ENCODE results near the gene ASXL1.

DNA sequence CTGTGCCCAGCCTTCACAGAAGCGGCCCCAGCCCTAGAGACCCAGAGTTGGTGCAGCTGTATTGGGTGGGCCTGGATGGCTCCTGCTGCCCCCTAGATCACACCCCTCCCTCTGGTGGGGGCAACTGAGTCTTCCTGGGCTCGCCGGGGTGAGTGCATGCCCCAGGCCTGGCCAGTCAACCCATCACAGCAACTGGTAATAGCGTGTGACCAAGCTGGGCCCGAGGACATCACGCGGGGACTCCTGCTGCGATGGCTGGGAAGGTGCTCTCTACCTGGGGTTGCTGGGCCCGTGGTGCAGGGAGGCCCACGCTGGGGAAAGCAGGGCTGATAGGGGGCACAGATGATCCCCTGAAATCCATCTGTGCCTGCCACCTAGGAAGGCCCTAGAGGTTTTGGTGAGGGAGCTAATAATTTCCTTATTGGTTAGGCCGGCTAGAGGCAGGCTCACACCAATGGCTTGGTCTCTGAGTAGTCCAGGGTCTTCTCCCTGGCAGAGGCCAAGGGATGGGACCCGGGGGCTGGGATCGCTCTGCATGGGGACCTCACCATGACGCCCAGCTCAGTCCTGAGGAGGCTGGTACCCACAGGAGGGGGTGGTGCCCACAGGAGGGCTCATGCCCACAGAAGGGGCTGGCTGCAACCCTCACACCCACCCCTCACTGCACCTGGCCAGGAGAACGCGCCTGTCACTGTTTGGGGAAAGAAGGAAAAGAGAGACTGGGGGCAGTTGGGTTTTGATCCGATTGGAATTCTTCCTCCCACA lies 103.9 kb downstream of the ASXL1 start:
- TF ChIP-seq POLR2A (IDR thresholded peaks at IDR 0.05) (no peak), EP300 (IDR thresholded peaks at IDR 0.05) (no peak)
- TF ChIP-seq, protein P1, sequence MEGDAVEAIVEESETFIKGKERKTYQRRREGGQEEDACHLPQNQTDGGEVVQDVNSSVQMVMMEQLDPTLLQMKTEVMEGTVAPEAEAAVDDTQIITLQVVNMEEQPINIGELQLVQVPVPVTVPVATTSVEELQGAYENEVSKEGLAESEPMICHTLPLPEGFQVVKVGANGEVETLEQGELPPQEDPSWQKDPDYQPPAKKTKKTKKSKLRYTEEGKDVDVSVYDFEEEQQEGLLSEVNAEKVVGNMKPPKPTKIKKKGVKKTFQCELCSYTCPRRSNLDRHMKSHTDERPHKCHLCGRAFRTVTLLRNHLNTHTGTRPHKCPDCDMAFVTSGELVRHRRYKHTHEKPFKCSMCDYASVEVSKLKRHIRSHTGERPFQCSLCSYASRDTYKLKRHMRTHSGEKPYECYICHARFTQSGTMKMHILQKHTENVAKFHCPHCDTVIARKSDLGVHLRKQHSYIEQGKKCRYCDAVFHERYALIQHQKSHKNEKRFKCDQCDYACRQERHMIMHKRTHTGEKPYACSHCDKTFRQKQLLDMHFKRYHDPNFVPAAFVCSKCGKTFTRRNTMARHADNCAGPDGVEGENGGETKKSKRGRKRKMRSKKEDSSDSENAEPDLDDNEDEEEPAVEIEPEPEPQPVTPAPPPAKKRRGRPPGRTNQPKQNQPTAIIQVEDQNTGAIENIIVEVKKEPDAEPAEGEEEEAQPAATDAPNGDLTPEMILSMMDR (IDR thresholded peaks at IDR 0.05): no peak

All from ovary (tissue), 3 donors.